Progenitor cell of endocrine pancreas (in vitro differentiated cells): ENCODE measurements around the gene RPL19. TPM values are rescaled to one million over a fixed set of nuclear protein-coding genes. Genes with fewer than 3 reads are reported as not detected.
A peak's percentile ranks its signal among the peaks of the same experiment; 100 is the strongest.

Source experiments
- DNase-seq: peaks from one replicate; pipeline ENCODE4 v3.0.0; 2021; ENCODE audit warnings: low spot score; ENCODE audit not compliant: unreplicated experiment
- H3K27ac Mint-ChIP-seq: 2 replicates; pipeline ENCODE4 v1.8.0; 2021; ENCODE audit warnings: mild to moderate bottlenecking, moderate library complexity, mixed read lengths
- H3K27me3 Mint-ChIP-seq: 2 replicates; pipeline ENCODE4 v1.8.0; 2021; ENCODE audit warnings: mixed read lengths
- H3K36me3 Mint-ChIP-seq: 2 replicates; pipeline ENCODE4 v1.8.0; 2022; ENCODE audit warnings: mixed read lengths; ENCODE audit not compliant: insufficient read depth
- H3K4me1 Mint-ChIP-seq: 2 replicates; pipeline ENCODE4 v1.8.0; 2021; ENCODE audit warnings: low read depth, mixed read lengths
- H3K4me3 Mint-ChIP-seq: 2 replicates; pipeline ENCODE4 v1.8.0; 2021; ENCODE audit warnings: low read depth, mild to moderate bottlenecking, moderate library complexity, mixed read lengths
- H3K9me3 Mint-ChIP-seq: 2 replicates; pipeline ENCODE4 v1.8.0; 2021; ENCODE audit warnings: low read depth, mixed read lengths
- CTCF ChIP-seq: fragments of 200-600 bp; sonication (generic); IDR thresholded peaks from one replicate; pipeline ENCODE4 v1.5.0; 2021; ENCODE audit warnings: antibody characterized with exemption, mild to moderate bottlenecking; ENCODE audit not compliant: unreplicated experiment
- total RNA-seq: library from RNA; stranded (reverse); gene quantifications from 2 replicates; pipeline ENCODE4 v1.2.1, GENCODE V29; 2021

The RPL19 gene
- total RNA-seq, 1 donor from 2014 or later, result 1,229 TPM

- H3K9me3 Mint-ChIP-seq, result no peaks in the 10 kb centered on the region
- H3K36me3 Mint-ChIP-seq, result peaks cover 4% of the 10 kb centered on the region
- H3K4me1 Mint-ChIP-seq, result peaks cover 5% of the 10 kb centered on the region
- H3K27me3 Mint-ChIP-seq, result no peaks in the 10 kb centered on the region
- no peak overlapping the region for H3K4me3 Mint-ChIP-seq
- TF ChIP-seq CTCF, result no peak
- DNase-seq, result no peak
- no peak overlapping the region for H3K27ac Mint-ChIP-seq
Measured at GRCh38 chr17:39194985-39195524, 5.0 kb upstream of the RPL19 start.

GRCh38 chr17:39195568-39196160, 4.4 kb upstream of the RPL19 start:
- no peak for TF ChIP-seq CTCF
- H3K27ac Mint-ChIP-seq, result no peak overlapping the region
- H3K27me3 Mint-ChIP-seq, result no peaks in the 10 kb centered on the region
- peaks cover 6% of the 10 kb centered on the region for H3K36me3 Mint-ChIP-seq
- no peak for DNase-seq
- H3K4me3 Mint-ChIP-seq, result peak overlapping the region; percentile 64
- H3K9me3 Mint-ChIP-seq, result no peaks in the 10 kb centered on the region
- H3K4me1 Mint-ChIP-seq, result peaks cover 5% of the 10 kb centered on the region

GRCh38 chr17:39196241-39196807, 3.8 kb upstream of the RPL19 start:
- DNase-seq, result no peak
- Mint-ChIP-seq H3K4me1 (peaks cover 11% of the 10 kb centered on the region), H3K27ac (no peak overlapping the region), H3K4me3 (peak overlapping the region; percentile 64), H3K27me3 (no peaks in the 10 kb centered on the region), H3K9me3 (no peaks in the 10 kb centered on the region), H3K36me3 (peaks cover 8% of the 10 kb centered on the region)
- no peak for TF ChIP-seq CTCF

- H3K27ac Mint-ChIP-seq, result no peak overlapping the region
- no peak for TF ChIP-seq CTCF
- peaks cover 14% of the 10 kb centered on the region for H3K4me1 Mint-ChIP-seq
- H3K4me3 Mint-ChIP-seq, result peak overlapping the region; percentile 69
- H3K9me3 Mint-ChIP-seq, result no peaks in the 10 kb centered on the region
- peaks cover 11% of the 10 kb centered on the region for H3K36me3 Mint-ChIP-seq
- no peaks in the 10 kb centered on the region for H3K27me3 Mint-ChIP-seq
- DNase-seq, result no peak
Measured at GRCh38 chr17:39196808-39197291, 3.2 kb upstream of the RPL19 start.

- H3K36me3 Mint-ChIP-seq, result peaks cover 13% of the 10 kb centered on the region
- DNase-seq, result peak; percentile 66
- H3K9me3 Mint-ChIP-seq, result no peaks in the 10 kb centered on the region
- peak within 1 kb of the TSS; percentile 97 for H3K4me3 Mint-ChIP-seq
- H3K27ac Mint-ChIP-seq, result peak within 1 kb of the TSS; percentile 84
- TF ChIP-seq CTCF, result no peak
- no peaks in the 10 kb centered on the region for H3K27me3 Mint-ChIP-seq
- H3K4me1 Mint-ChIP-seq, result peaks cover 16% of the 10 kb centered on the region
Measured at GRCh38 chr17:39197380-39198185, 2.5 kb upstream of the RPL19 start, which contains the start of gene CACNB1. TSS of gene CACNB1 (minus strand) at chr17:39197669. CDS start at chr17:39197495, 174 bp downstream.
